Stimulated activated CD4-positive, alpha-beta T cell treated with anti-CD3 and anti-CD28 coated beads, Interleukin-4, amount 100 ng/mL, for 4 hours (primary cell): ENCODE results near the gene IFNGR2.
"Not testable (repeated sequence)": the region's sequence is repeated elsewhere in the genome, so short reads cannot be mapped to it uniquely, and the experiment has no call there.

Experiments used
- DNase-seq, 2 experiments: peaks; one replicate each; pipeline ENCODE4 v3.0.0-alpha.2; 2020

IFNGR2 gene, protein sequence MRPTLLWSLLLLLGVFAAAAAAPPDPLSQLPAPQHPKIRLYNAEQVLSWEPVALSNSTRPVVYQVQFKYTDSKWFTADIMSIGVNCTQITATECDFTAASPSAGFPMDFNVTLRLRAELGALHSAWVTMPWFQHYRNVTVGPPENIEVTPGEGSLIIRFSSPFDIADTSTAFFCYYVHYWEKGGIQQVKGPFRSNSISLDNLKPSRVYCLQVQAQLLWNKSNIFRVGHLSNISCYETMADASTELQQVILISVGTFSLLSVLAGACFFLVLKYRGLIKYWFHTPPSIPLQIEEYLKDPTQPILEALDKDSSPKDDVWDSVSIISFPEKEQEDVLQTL

DNA sequence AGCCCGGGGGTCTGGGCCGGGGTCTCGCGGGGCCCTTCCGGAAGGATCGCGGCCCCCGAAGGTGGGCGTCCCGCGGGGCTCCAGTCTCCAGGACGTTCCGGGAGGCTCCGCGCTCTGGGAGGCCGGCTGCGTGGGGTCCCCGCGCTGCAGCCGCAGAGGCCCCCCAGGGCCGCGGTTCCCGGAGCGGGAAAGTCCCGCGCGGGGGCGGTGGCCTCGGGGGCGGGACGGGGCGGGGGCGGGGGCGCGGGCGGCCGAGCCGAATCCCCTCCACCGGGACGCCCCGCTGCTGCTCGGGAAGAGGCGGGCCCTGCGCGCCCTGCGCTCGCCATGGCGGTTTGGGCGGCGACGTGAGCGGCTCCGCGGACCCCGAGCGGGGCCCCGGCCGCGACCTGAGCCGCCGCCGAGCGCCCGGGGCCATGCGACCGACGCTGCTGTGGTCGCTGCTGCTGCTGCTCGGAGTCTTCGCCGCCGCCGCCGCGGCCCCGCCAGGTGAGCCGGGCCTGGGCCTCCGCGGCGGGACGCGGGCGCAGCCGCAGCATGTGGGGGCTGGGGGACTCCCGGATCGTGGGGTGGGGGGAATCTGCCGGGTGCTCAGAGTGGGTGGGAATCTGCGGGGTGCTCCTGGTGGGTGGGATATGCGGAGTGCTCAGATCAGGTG, at the start of gene IFNGR2:
IFNGR2 (plus strand) TSS at position 286 of the 658 bp plus-strand sequence; CDS start at position 417, 131 bp downstream.
- peak; percentile 54 to 69 for DNase-seq

GRCh38 chr21:33355355-33355754, 47.9 kb upstream of the IFNGR2 start:
- no peak for DNase-seq

GRCh38 chr21:33355996-33356395, 47.2 kb upstream of the IFNGR2 start:
- no peak for DNase-seq

DNA sequence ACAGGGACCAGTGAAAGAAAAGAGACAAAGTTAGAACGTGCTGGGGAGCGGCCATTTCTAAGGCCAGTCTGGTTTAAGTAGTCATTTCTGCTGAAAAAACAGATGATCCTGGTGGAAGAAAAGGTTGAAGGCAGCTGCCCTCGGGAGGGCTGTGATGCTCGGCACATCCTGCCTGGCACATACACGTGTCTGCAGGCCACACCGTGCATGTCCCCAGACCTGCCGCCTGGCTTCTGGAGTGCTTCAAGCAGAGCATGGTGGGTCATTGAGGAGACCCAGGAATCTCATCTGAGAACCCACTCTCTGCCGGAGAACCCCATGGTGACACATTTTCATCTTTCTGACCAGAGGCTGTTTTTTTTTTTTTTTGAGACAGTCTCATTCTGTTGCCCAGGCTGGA, 46.0 kb upstream of the IFNGR2 start:
- no peak for DNase-seq

DNA sequence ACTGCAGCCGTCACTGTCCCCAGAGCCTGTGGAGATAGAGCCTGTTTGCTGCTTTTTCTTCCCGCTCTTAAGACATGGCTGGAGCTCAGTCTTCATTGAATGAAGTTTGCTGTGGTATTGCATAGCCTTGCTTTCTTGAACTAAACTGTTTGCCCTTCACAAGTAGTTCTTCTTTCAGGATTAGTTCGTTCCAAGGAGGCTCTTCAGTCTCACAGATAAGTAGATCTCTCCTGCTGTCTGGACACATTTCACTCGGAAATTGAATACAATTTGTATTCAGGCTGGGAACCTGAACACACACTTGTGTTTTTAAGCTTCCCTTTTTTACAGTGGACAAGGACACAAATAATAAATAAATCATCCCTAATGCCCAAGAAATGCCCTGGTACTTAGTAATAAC, 43.8 kb upstream of the IFNGR2 start:
- DNase-seq, result no peak

GRCh38 chr21:33360281-33360680, 42.9 kb upstream of the IFNGR2 start:
- no peak for DNase-seq

DNA sequence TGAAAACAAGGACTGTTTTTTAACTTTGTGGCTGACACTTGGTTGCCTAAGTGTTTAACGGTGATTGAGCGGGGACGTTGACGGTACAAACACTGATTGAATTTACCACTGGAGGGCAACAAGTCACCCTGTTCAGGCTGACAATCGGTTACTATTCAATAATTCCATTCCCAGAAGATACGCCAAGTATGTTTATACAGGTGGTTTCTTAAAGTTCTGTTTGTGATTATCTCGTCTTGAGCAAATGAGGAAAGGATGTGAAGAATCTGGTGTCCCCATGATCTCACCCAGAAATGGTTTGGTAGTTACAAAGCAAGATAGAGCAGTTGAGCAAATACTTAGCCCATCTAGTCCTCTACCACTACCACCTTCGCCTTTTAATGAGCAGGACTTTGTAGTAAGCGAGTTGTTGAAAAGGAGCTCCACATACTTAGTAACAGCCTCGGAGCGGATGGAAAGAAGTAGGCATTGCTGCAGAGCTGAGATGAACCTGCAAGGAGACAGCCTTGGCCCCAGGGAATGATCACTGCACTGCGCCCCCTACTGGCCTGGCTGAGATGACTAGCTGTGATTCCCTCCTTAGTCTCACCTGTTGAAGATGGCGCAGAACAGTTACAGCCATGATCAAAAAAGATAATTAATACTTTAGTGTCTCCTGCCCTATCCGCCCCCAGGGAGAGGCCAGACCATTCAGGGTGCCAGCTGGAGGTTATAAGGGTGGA, 42.2 kb upstream of the IFNGR2 start:
- peak; percentile 80 to 88 for DNase-seq

- peak in 1 of 2 experiments; percentile 60 for DNase-seq
These were observed 41.1 kb upstream of the IFNGR2 start for GRCh38 chr21:33362044-33362555.

DNA sequence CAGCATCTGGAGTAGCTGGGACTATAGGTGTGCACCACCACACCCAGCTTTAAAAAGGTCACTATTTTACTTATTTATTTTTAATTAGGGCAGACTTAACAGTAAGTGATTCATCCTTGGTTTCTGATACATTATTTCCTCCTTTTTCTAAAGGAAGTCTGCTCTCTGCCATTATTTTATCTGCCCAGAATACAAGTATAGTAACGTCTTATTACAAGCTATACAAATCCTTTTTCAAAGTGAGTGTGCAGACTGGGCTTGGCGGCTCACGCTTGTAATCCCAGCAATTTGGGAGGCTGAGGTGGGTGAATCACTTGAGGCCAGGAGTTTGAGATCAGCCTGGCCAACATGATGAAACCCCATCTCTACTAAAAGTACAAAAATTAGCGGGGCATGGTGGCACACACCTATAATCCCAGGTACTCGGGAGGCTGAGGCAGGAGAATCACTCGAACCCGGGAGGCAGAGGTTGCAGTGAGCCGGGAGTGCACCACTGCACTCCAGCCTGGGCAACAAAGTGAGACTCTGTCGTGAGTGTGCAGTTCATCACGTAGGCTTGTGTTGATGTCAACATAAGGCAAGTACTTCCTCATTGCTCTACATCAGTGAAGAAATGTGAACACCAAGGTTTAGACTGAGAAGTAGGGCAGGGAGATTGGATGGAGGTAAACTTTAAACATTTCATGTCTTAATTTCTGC, 39.2 kb upstream of the IFNGR2 start:
- not testable (repeated sequence) for DNase-seq

DNA sequence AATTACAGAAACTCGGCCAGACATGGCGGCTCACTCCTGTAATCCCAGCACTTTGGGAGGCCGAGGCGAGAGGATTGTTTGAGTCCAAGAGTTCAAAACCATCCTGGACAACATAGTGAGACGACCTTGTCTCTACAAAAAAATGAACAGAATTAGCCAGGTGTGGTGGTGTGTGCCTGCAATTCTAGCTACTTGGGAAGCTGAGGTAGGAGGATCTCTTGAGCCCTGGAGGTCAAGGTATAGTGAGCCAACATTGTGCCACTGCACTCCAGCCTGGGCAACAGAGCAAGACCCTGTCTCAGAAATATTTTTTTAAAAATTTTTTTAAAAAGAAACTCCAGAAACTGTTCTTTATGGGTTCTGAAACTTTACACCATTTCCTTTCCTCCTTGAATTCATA, 38.4 kb upstream of the IFNGR2 start:
- no peak for DNase-seq

DNA sequence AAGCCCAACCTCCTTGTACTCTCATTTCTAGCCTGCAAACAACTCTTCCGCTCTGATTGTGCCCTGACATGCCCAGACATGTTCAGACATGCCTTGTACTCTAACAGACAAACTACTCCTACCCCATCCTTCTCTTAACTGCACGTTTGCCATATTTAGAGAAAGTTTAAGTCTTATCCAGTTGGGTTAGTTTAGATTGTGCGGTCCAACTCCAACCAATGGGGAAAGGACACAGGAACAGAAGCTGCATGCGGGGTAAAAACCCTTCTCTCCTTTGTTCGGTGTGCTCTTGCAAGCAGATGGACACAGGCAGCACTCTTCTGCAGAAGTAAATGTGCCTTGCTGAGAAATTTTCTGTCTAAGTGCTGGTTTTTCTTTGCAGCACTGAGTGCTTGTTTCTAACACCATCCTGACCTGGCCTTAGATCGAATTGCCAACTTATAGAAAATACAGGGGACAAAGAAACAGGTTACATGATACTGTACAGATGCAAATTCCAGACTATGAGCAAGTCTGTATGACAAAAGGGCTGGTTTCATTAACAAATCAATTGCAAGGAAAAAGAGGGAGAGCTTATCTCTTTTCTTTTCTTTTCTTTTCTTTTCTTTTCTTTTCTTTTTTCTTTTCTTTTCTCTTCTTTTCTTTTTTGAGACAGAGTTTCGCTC, 35.8 kb upstream of the IFNGR2 start:
- DNase-seq, result no peak

DNA sequence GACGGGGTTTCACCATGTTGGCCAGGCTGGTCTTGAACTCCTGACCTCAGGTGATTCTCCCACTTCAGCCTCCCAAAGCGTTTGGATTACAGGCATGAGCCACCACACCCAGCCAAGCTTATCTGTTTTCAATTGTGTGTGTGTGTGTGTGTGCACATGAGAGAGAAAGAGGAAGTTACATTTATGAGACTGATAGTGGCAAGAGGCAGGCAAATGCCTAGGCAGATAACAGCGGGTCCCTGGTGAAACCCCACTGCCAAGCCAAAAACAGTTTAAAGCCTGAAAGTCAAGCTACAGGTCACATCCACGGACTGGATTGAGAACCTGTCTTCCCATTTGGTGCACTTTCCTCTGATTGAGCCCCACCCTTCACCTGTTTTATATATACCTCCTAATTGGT, 35.1 kb upstream of the IFNGR2 start:
- DNase-seq, result no peak

DNA sequence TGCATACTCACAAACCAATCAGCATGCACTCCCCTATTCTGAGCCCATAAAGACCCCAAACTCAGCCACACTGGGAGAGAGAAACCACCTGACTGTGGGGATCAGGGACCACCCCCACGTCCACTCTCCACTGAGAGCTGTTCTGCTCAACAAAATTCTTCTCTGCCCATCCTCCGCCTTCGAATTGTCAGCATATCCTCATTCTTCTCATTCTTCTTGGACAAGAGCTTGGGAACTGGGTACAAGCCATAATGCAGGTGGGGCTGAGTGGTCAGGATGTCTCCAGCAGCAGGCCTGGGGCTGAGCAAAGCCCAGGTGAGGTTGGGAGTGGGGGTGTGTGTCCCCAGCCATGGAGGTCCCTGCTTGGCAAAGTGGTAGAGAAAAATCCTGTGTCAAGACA, 34.6 kb upstream of the IFNGR2 start:
- no peak for DNase-seq

- no peak for DNase-seq
These were observed 33.6 kb upstream of the IFNGR2 start for GRCh38 chr21:33369586-33369985.

GRCh38 chr21:33370305-33370704, 32.9 kb upstream of the IFNGR2 start:
- no peak for DNase-seq

GRCh38 chr21:33371366-33371765, 31.8 kb upstream of the IFNGR2 start:
- no peak for DNase-seq

GRCh38 chr21:33372582-33372981, 30.6 kb upstream of the IFNGR2 start:
- no peak for DNase-seq

- no peak for DNase-seq
These were observed 29.8 kb upstream of the IFNGR2 start for GRCh38 chr21:33373451-33373850.

GRCh38 chr21:33374080-33374449, 29.1 kb upstream of the IFNGR2 start:
- DNase-seq, result no peak

DNA sequence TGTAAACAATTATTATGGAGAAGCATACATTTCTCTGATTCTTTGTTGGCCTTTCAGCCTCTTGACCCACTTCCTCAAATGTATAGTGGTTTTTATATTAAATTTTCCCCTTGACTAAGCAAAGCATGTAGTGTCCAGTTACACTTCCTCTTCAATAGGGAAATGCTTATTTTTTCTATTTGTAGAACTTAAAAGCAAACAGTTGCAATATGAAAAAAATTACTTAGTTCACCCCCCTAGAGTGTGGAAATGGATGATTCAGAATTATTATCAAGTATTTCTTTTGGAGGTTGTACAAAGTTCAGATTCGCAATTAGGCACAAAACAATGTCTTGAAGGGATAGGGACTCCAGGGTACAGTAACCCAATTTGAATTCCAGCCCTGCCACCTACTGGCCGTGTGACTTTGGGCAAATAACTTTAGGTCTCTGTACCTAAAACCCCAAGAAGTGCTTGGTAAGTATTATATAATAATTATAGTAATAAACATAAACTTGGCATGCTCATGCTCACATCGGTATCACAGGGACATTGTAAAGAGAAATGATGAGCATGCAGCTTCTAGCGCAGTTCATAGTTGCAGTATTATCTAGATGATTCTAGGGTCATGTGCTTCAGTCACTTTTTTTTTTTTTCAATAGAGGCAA, 28.6 kb upstream of the IFNGR2 start:
- DNase-seq, result peak; percentile 48 to 60

- no peak for DNase-seq
These were observed 28.0 kb upstream of the IFNGR2 start for GRCh38 chr21:33375101-33375644.
